BLaER1 treated with 17β-estradiol and CSF1 and Interleukin-3, amounts not matched to agents 10 nM and 100 nM (cell line): ENCODE data around the gene NELL2.

Experiments
- H3K27ac ChIP-seq, 11 experiments: shearing (Covaris generic); formaldehyde crosslinking; 2 replicates each; pipeline ENCODE4 v1.8.1; 2022
- H3K27me3 ChIP-seq, 11 experiments: shearing (Covaris generic); formaldehyde crosslinking; 2 replicates each; pipeline ENCODE4 v1.8.1; 2022
- H3K36me3 ChIP-seq, 11 experiments: shearing (Covaris generic); formaldehyde crosslinking; 2 replicates each; pipeline ENCODE4 v1.8.1; 2022
- H3K4me1 ChIP-seq, 10 experiments: shearing (Covaris generic); formaldehyde crosslinking; 2 replicates each; pipeline ENCODE4 v1.8.1; 2022
- H3K4me2 ChIP-seq, 11 experiments: shearing (Covaris generic); formaldehyde crosslinking; 2 replicates each; pipeline ENCODE4 v1.8.1; 2022
- H3K4me3 ChIP-seq, 10 experiments: shearing (Covaris generic); formaldehyde crosslinking; 2 replicates each; pipeline ENCODE4 v1.8.1; 2022
- H3K9ac ChIP-seq, 11 experiments: shearing (Covaris generic); formaldehyde crosslinking; 2 replicates each; pipeline ENCODE4 v1.8.1; 2022
- H3K9me3 ChIP-seq, 11 experiments: shearing (Covaris generic); formaldehyde crosslinking; replicated peaks in 1 of 11; 2 replicates each; pipeline ENCODE4 v1.8.1; 2022
- H4K20me1 ChIP-seq, 11 experiments: shearing (Covaris generic); formaldehyde crosslinking; 2 replicates each; pipeline ENCODE4 v1.8.1; 2022
- Cebpa-rat ChIP-seq, 11 experiments: shearing (Covaris generic); IDR thresholded peaks; 2 replicates each; pipeline ENCODE4 v1.8.1; 2022

NELL2 gene

GRCh38 chr12:44465139-44465538, 411.0 kb downstream of the NELL2 start:
- Histone ChIP-seq H3K4me1 (no peaks in the 10 kb centered on the region), H3K9me3 (peaks cover 0 to 15% (median 5%) of the 10 kb centered on the region in 11 experiments; a peak in 8 of 22 replicates), H4K20me1 (no peaks in the 10 kb centered on the region), H3K4me2 (no peak overlapping the region), H3K36me3 (no peaks in the 10 kb centered on the region), H3K27me3 (no peaks in the 10 kb centered on the region), H3K9ac (no peak overlapping the region), H3K4me3 (no peak overlapping the region), H3K27ac (no peak overlapping the region)
- no peak for TF ChIP-seq Cebpa-rat (IDR thresholded peaks at IDR 0.05)

GRCh38 chr12:44464180-44464579, 411.9 kb downstream of the NELL2 start:
- Histone ChIP-seq H3K4me1 (no peaks in the 10 kb centered on the region), H3K27me3 (no peaks in the 10 kb centered on the region), H3K4me2 (no peak overlapping the region), H3K27ac (no peak overlapping the region), H3K36me3 (no peaks in the 10 kb centered on the region), H3K9ac (no peak overlapping the region), H3K4me3 (no peak overlapping the region), H3K9me3 (peaks cover 0 to 15% (median 5%) of the 10 kb centered on the region in 11 experiments; a peak in 8 of 22 replicates), H4K20me1 (no peaks in the 10 kb centered on the region)
- TF ChIP-seq Cebpa-rat (IDR thresholded peaks at IDR 0.05): no peak

GRCh38 chr12:44462729-44463128, 413.4 kb downstream of the NELL2 start:
- Histone ChIP-seq H3K9ac (no peak overlapping the region), H3K4me3 (no peak overlapping the region), H3K4me2 (no peak overlapping the region), H3K9me3 (peaks cover 0 to 13% (median 3%) of the 10 kb centered on the region in 11 experiments; a peak in 8 of 22 replicates), H3K4me1 (peaks cover 0 to under 1% (median 0%) of the 10 kb centered on the region in 10 experiments; a peak in 2 of 20 replicates), H3K36me3 (no peaks in the 10 kb centered on the region), H3K27ac (no peak overlapping the region), H4K20me1 (no peaks in the 10 kb centered on the region), H3K27me3 (no peaks in the 10 kb centered on the region)
- TF ChIP-seq Cebpa-rat (IDR thresholded peaks at IDR 0.05): no peak

GRCh38 chr12:44460261-44460660, 415.9 kb downstream of the NELL2 start:
- Histone ChIP-seq H3K27me3 (no peaks in the 10 kb centered on the region), H3K36me3 (no peaks in the 10 kb centered on the region), H3K9me3 (no peaks in the 10 kb centered on the region), H3K4me1 (peaks cover 0 to 4% (median 0%) of the 10 kb centered on the region in 10 experiments; a peak in 2 of 20 replicates), H3K4me3 (no peak overlapping the region), H4K20me1 (no peaks in the 10 kb centered on the region), H3K27ac (no peak overlapping the region), H3K4me2 (no peak overlapping the region), H3K9ac (no peak overlapping the region)
- no peak for TF ChIP-seq Cebpa-rat (IDR thresholded peaks at IDR 0.05)

- Histone ChIP-seq H4K20me1 (no peaks in the 10 kb centered on the region), H3K27ac (no peak overlapping the region), H3K27me3 (no peaks in the 10 kb centered on the region), H3K4me2 (no peak overlapping the region), H3K9me3 (no peaks in the 10 kb centered on the region), H3K4me3 (no peak overlapping the region), H3K9ac (no peak overlapping the region), H3K4me1 (peaks cover 0 to 4% (median 0%) of the 10 kb centered on the region in 10 experiments; a peak in 2 of 20 replicates), H3K36me3 (no peaks in the 10 kb centered on the region)
- no peak for TF ChIP-seq Cebpa-rat (IDR thresholded peaks at IDR 0.05)
Measured at GRCh38 chr12:44459569-44459968, 416.5 kb downstream of the NELL2 start.
